Neural cell (in vitro differentiated cells): ENCODE results near the gene WDR1. TPM values are rescaled to one million over a fixed set of nuclear protein-coding genes. Genes with fewer than 3 reads are reported as not detected.

Source experiments
- H2AFZ ChIP-seq: fragments of 200-600, 300-800 bp; sonication (generic), shearing (Covaris generic); 2 replicates; pipeline ENCODE4 v1.6.0; 2014; ENCODE audit warnings: low read depth, mild to moderate bottlenecking, antibody characterized with exemption, low read length, moderate library complexity
- H3F3A ChIP-seq: fragments of 200-600 bp; shearing (Covaris generic); 2 replicates; pipeline ENCODE4 v1.6.1; 2016; ENCODE audit warnings: mild to moderate bottlenecking, moderate library complexity, mixed read lengths, antibody characterized with exemption, low read length; ENCODE audit not compliant: insufficient read depth, poor library complexity, severe bottlenecking
- H3K27ac ChIP-seq: fragments of 200-600, 300-800 bp; sonication (generic), shearing (Covaris generic); 2 replicates; pipeline ENCODE4 v1.5.1; 2014; ENCODE audit warnings: mild to moderate bottlenecking, low read length, moderate library complexity
- H3K27me3 ChIP-seq: fragments of 300-800, 200-600 bp; sonication (generic), shearing (Covaris generic); 2 replicates; pipeline ENCODE4 v1.6.0; 2014; ENCODE audit warnings: mild to moderate bottlenecking, low read depth, low read length, moderate library complexity; ENCODE audit not compliant: insufficient read depth
- H3K36me3 ChIP-seq: fragments of 300-800, 200-600 bp; sonication (generic), shearing (Covaris generic); 2 replicates; pipeline ENCODE4 v1.5.1; 2014; ENCODE audit warnings: mild to moderate bottlenecking, antibody characterized with exemption, low read length, moderate library complexity; ENCODE audit not compliant: insufficient read depth
- H3K4me2 ChIP-seq: fragments of 300-800, 200-600 bp; sonication (generic), shearing (Covaris generic); 2 replicates; pipeline ENCODE4 v1.6.0; 2014; ENCODE audit warnings: mild to moderate bottlenecking, low read length
- H3K4me3 ChIP-seq: fragments of 300-800, 200-600 bp; sonication (generic), shearing (Covaris generic); 2 replicates; pipeline ENCODE4 v1.5.1; 2014; ENCODE audit warnings: mild to moderate bottlenecking, low read length, moderate library complexity
- H3K79me2 ChIP-seq: fragments of 200-600 bp; shearing (Covaris generic); replicated peaks from 2 replicates; pipeline ENCODE4 v1.6.0; 2014; ENCODE audit warnings: mild to moderate bottlenecking, low read length, moderate library complexity; ENCODE audit not compliant: insufficient read depth
- H3K9ac ChIP-seq: fragments of 300-800, 200-600 bp; sonication (generic), shearing (Covaris generic); 2 replicates; pipeline ENCODE4 v1.6.1; 2016; ENCODE audit warnings: mild to moderate bottlenecking, low read length, mixed read lengths
- H3K9me2 ChIP-seq: fragments of 200-600 bp; shearing (Covaris generic); 2 replicates; pipeline ENCODE4 v1.6.1; 2016; ENCODE audit warnings: mild to moderate bottlenecking, low read length, mixed read lengths; ENCODE audit not compliant: insufficient read depth
- H3K9me3 ChIP-seq: fragments of 200-600, 300-800 bp; sonication (generic), shearing (Covaris generic); 2 replicates; pipeline ENCODE4 v1.6.1; 2016; ENCODE audit warnings: mild to moderate bottlenecking, mixed run types, low read length, moderate library complexity, mixed read lengths
- H4K20me1 ChIP-seq: fragments of 200-600 bp; shearing (Covaris generic); 2 replicates; pipeline ENCODE4 v1.6.1; 2016; ENCODE audit warnings: mild to moderate bottlenecking, mixed run types; ENCODE audit not compliant: insufficient read depth
- CTCF ChIP-seq: fragments of 450-650 bp; IDR thresholded peaks from 2 replicates; pipeline ENCODE4 v1.5.1; 2014; ENCODE audit warnings: antibody characterized with exemption, mild to moderate bottlenecking, moderate library complexity; ENCODE audit not compliant: poor library complexity, severe bottlenecking
- EP300 ChIP-seq: fragments of 450-650 bp; conservative IDR thresholded peaks from 2 replicates; pipeline ENCODE4 v1.6.1; 2014; ENCODE audit warnings: antibody characterized with exemption, mild to moderate bottlenecking, moderate library complexity; ENCODE audit not compliant: poor library complexity, severe bottlenecking
- EZH2 ChIP-seq: fragments of 200-600, 300-800 bp; shearing (Covaris generic), sonication (generic); IDR thresholded peaks from 2 replicates; pipeline ENCODE4 v1.6.1; 2014; ENCODE audit warnings: antibody characterized with exemption, low read length, borderline replicate concordance, mild to moderate bottlenecking; ENCODE audit not compliant: insufficient read depth, poor library complexity, severe bottlenecking
- MXI1 ChIP-seq: fragments of 450-650 bp; conservative IDR thresholded peaks from 2 replicates; pipeline ENCODE4 v1.6.1; 2014; ENCODE audit warnings: antibody characterized with exemption, mild to moderate bottlenecking; ENCODE audit not compliant: poor library complexity, severe bottlenecking
- POLR2AphosphoS5 ChIP-seq: IDR thresholded peaks from 2 replicates; pipeline ENCODE4 v1.6.1; 2012
- RAD21 ChIP-seq: fragments of 450-650 bp; conservative IDR thresholded peaks from 2 replicates; pipeline ENCODE4 v1.6.1; 2014; ENCODE audit warnings: antibody characterized with exemption, mild to moderate bottlenecking, moderate library complexity
- REST ChIP-seq: IDR thresholded peaks from 2 replicates; pipeline ENCODE4 v1.6.1; 2012; ENCODE audit warnings: borderline replicate concordance
- SMC3 ChIP-seq: fragments of 450-650 bp; conservative IDR thresholded peaks from 2 replicates; pipeline ENCODE4 v1.6.1; 2014; ENCODE audit warnings: antibody characterized with exemption, mild to moderate bottlenecking, moderate library complexity; ENCODE audit not compliant: poor library complexity
- TAF1 ChIP-seq: IDR thresholded peaks from 2 replicates; pipeline ENCODE4 v1.6.1; 2012; ENCODE audit warnings: low read depth
- polyA plus RNA-seq: library from polyadenylated mRNA; depleted of rRNA; stranded (reverse); fragments of >200 nt; gene quantifications from 2 replicates; pipeline ENCODE4 v1.2.3, GENCODE V29; 2014

Gene WDR1
- polyA plus RNA-seq, 1 donor from 2014 or later = 106 TPM

GRCh38 chr4:10163296-10163695 is 46.7 kb upstream of the WDR1 start:
- H3K27me3 ChIP-seq = no peaks in the 10 kb centered on the region
- H3K27ac ChIP-seq = no peak overlapping the region
- H4K20me1 ChIP-seq = no peaks in the 10 kb centered on the region
- no peaks in the 10 kb centered on the region for H3K9me3 ChIP-seq
- H3K4me2 ChIP-seq = no peak overlapping the region
- no peak overlapping the region for H3K4me3 ChIP-seq
- H3K9me2 ChIP-seq = no peaks in the 10 kb centered on the region
- H2AFZ ChIP-seq = no peak overlapping the region
- no peak overlapping the region for H3K9ac ChIP-seq
- no peaks in the 10 kb centered on the region for H3K79me2 ChIP-seq
- TF ChIP-seq REST (no peak), EZH2 (no peak), SMC3 (no peak), RAD21 (no peak), TAF1 (no peak), MXI1 (no peak), EP300 (no peak), CTCF (no peak)
- no peaks in the 10 kb centered on the region for H3K36me3 ChIP-seq
- no peaks in the 10 kb centered on the region for H3F3A ChIP-seq

GRCh38 chr4:10162341-10163000 is 45.9 kb upstream of the WDR1 start:
- H3K36me3 ChIP-seq = no peaks in the 10 kb centered on the region
- no peaks in the 10 kb centered on the region for H4K20me1 ChIP-seq
- H3K9ac ChIP-seq = no peak overlapping the region
- no peak overlapping the region for H2AFZ ChIP-seq
- no peak for TF ChIP-seq REST
- no peak for TF ChIP-seq MXI1
- TF ChIP-seq EP300 = no peak
- no peak for TF ChIP-seq POLR2AphosphoS5
- no peak for TF ChIP-seq TAF1
- no peak for TF ChIP-seq EZH2
- no peak for TF ChIP-seq CTCF
- no peak for TF ChIP-seq SMC3
- no peak for TF ChIP-seq RAD21
- H3K4me2 ChIP-seq = no peak overlapping the region
- H3K9me3 ChIP-seq = no peaks in the 10 kb centered on the region
- no peaks in the 10 kb centered on the region for H3K9me2 ChIP-seq
- no peaks in the 10 kb centered on the region for H3K79me2 ChIP-seq
- no peaks in the 10 kb centered on the region for H3F3A ChIP-seq
- no peak overlapping the region for H3K4me3 ChIP-seq
- no peaks in the 10 kb centered on the region for H3K27me3 ChIP-seq
- no peak overlapping the region for H3K27ac ChIP-seq
